HepG2 (cell line): ENCODE data around the gene CDC123. TPM values are rescaled to one million over a fixed set of nuclear protein-coding genes. Genes with fewer than 3 reads are reported as not detected.

ENCODE experiments used
- ARHGAP35 ChIP-seq: sonication (generic); formaldehyde crosslinking; IDR thresholded peaks from 2 replicates; pipeline ENCODE4 v1.9.0; 2022; ENCODE audit warnings: mild to moderate bottlenecking, inconsistent platforms, moderate library complexity, missing genetic modification reagents, borderline replicate concordance
- ATM ChIP-seq: fragments of 450-650 bp; IDR thresholded peaks from 2 replicates; pipeline ENCODE4 v1.7.1; 2017; ENCODE audit warnings: mild to moderate bottlenecking, borderline replicate concordance
- CHCHD3 ChIP-seq: sonication (generic); formaldehyde crosslinking; IDR thresholded peaks from 2 replicates; pipeline ENCODE4 v1.8.0; 2022; ENCODE audit warnings: mild to moderate bottlenecking, missing genetic modification reagents, moderate library complexity
- GPBP1L1 ChIP-seq: sonication (generic); formaldehyde crosslinking; IDR thresholded peaks from 2 replicates; pipeline ENCODE4 v1.5.0; 2020; ENCODE audit warnings: mild to moderate bottlenecking, missing genetic modification reagents
- KAT7 ChIP-seq: IDR thresholded peaks from 2 replicates; pipeline ENCODE4 v1.6.1; 2018; ENCODE audit warnings: borderline replicate concordance, missing compliant biosample characterization
- LCORL ChIP-seq, 2 experiments: fragments of 450-650 bp in 1 of 2; sonication (generic) in 1 of 2; formaldehyde crosslinking in 1 of 2; IDR thresholded peaks; 2 replicates each; pipeline versions ENCODE4 v1.5.0 to v1.6.1; 2017 to 2020; ENCODE audit warnings: antibody characterized with exemption in 1 of 2, missing genetic modification reagents in 1 of 2
- MATR3 ChIP-seq: sonication (generic); formaldehyde crosslinking; IDR thresholded peaks from 2 replicates; pipeline ENCODE4 v1.4.0; 2020; ENCODE audit warnings: missing genetic modification reagents
- RARG ChIP-seq: sonication (generic); formaldehyde crosslinking; IDR thresholded peaks from 2 replicates; pipeline ENCODE4 v1.4.0; 2020; ENCODE audit warnings: low read depth, mild to moderate bottlenecking, missing genetic modification reagents
- TOPORS ChIP-seq: sonication (generic); formaldehyde crosslinking; IDR thresholded peaks from 2 replicates; pipeline ENCODE4 v1.8.0; 2023; ENCODE audit warnings: mild to moderate bottlenecking, missing genetic modification reagents
- ZBTB34 ChIP-seq: sonication (generic); formaldehyde crosslinking; IDR thresholded peaks from 2 replicates; pipeline ENCODE4 v1.8.0; 2022; ENCODE audit warnings: mild to moderate bottlenecking, missing genetic modification reagents
- ZBTB7B ChIP-seq: sonication (generic); formaldehyde crosslinking; IDR thresholded peaks from 2 replicates; pipeline ENCODE4 v1.4.0; 2020; ENCODE audit warnings: missing genetic modification reagents
- ZIK1 ChIP-seq: sonication (generic); formaldehyde crosslinking; IDR thresholded peaks from 2 replicates; pipeline ENCODE4 v1.5.0; 2020; ENCODE audit warnings: mild to moderate bottlenecking, low read depth, missing genetic modification reagents, borderline replicate concordance
- ZMYM3 ChIP-seq: sonication (generic); formaldehyde crosslinking; IDR thresholded peaks from 2 replicates; pipeline ENCODE4 v1.5.1; 2020; ENCODE audit warnings: mild to moderate bottlenecking, missing genetic modification reagents
- ZNF143 ChIP-seq: sonication (generic); formaldehyde crosslinking; IDR thresholded peaks from 2 replicates; pipeline ENCODE4 v1.4.0; 2020; ENCODE audit warnings: missing genetic modification reagents
- ZNF234 ChIP-seq: sonication (generic); formaldehyde crosslinking; conservative IDR thresholded peaks from 2 replicates; pipeline ENCODE4 v1.5.1; 2020; ENCODE audit warnings: mild to moderate bottlenecking, missing genetic modification reagents
- ZNF33A ChIP-seq: sonication (generic); formaldehyde crosslinking; IDR thresholded peaks from 2 replicates; pipeline ENCODE4 v1.5.1; 2020; ENCODE audit warnings: missing genetic modification reagents, mild to moderate bottlenecking, moderate library complexity, borderline replicate concordance
- ZNF558 ChIP-seq: sonication (generic); formaldehyde crosslinking; IDR thresholded peaks from 2 replicates; pipeline ENCODE4 v1.9.0; 2022; ENCODE audit warnings: mild to moderate bottlenecking, missing genetic modification reagents, borderline replicate concordance
- ZNF768 ChIP-seq: sonication (generic); formaldehyde crosslinking; IDR thresholded peaks from 2 replicates; pipeline ENCODE4 v1.4.0; 2020; ENCODE audit warnings: missing genetic modification reagents
- ZSCAN20 ChIP-seq: sonication (generic); formaldehyde crosslinking; IDR thresholded peaks from 2 replicates; pipeline ENCODE4 v1.4.0; 2020; ENCODE audit warnings: missing genetic modification reagents, mild to moderate bottlenecking, borderline replicate concordance
- polyA plus RNA-seq, 8 experiments: library from polyadenylated mRNA; depleted of rRNA in 3 of 8; stranded (reverse) in 7 of 8; unstranded in 1 of 8; fragments of >200 nt; fragmentation: Illumina TruSeq in 4 of 8; extraction: Trizol in 4 of 8; gene quantifications; 2 replicates each; pipeline versions ENCODE4 v1.2.1 to v1.2.3, GENCODE V29; 2011 to 2016; ENCODE audit warnings: low read depth in 4 of 8, missing spikeins in 1 of 8, mixed read lengths in 1 of 8; ENCODE audit not compliant: insufficient read depth in 1 of 8
- total RNA-seq, 5 experiments: library from RNA; depleted of rRNA; stranded (reverse); fragments of >200 nt; fragmentation: Illumina TruSeq; extraction: Trizol; gene quantifications; 2 replicates each; pipeline ENCODE4 v1.2.3, GENCODE V29; 2016; ENCODE audit warnings: low read depth in 1 of 5
- TF ChIP-seq, protein P1 (sequence below): sonication (generic); formaldehyde crosslinking; IDR thresholded peaks from 2 replicates; pipeline ENCODE4 v1.9.0; 2021; ENCODE audit warnings: missing genetic modification reagents, mild to moderate bottlenecking, borderline replicate concordance
- TF ChIP-seq, protein P2 (sequence below): sonication (generic); formaldehyde crosslinking; conservative IDR thresholded peaks from 2 replicates; pipeline ENCODE4 v1.4.0; 2020; ENCODE audit warnings: missing genetic modification reagents

The CDC123 gene
- total and polyA plus RNA-seq, 2 of the 13 experiments (the other 11 are each of a cell fraction or from before 2014, with no cell fraction given), result 63.3 to 153 TPM

GRCh38 chr10:12195603-12196506 is at the start of gene CDC123, which contains the start of gene NUDT5 (continued):
- no peak for TF ChIP-seq ZSCAN20
- TF ChIP-seq CHCHD3 (CRISPR knock-in tag), result 0 out of 2 replicates have a peak, but pooled peaks have one; percentile 43
- peak; percentile 29; the same call in 1 of the 2 replicates for TF ChIP-seq ZMYM3 (CRISPR knock-in tag)
- 0 out of 2 replicates have a peak, but pooled peaks have one; percentile 29 for TF ChIP-seq ZNF234 (CRISPR knock-in tag)
- peak; percentile 30; the same call in 1 of the 2 replicates for TF ChIP-seq ZNF143 (CRISPR knock-in tag)
- no peak for TF ChIP-seq ATM
- TF ChIP-seq RARG (CRISPR knock-in tag), result no peak
- no peak for TF ChIP-seq ZIK1 (CRISPR knock-in tag)
- TF ChIP-seq ZNF558, result peak; percentile 88; the same call in 1 of the 2 replicates
- TF ChIP-seq ZBTB34 (CRISPR knock-in tag), result peak; percentile 30; the same call in 1 of the 2 replicates
- no peak for TF ChIP-seq GPBP1L1 (CRISPR knock-in tag)
- TF ChIP-seq, protein P1, sequence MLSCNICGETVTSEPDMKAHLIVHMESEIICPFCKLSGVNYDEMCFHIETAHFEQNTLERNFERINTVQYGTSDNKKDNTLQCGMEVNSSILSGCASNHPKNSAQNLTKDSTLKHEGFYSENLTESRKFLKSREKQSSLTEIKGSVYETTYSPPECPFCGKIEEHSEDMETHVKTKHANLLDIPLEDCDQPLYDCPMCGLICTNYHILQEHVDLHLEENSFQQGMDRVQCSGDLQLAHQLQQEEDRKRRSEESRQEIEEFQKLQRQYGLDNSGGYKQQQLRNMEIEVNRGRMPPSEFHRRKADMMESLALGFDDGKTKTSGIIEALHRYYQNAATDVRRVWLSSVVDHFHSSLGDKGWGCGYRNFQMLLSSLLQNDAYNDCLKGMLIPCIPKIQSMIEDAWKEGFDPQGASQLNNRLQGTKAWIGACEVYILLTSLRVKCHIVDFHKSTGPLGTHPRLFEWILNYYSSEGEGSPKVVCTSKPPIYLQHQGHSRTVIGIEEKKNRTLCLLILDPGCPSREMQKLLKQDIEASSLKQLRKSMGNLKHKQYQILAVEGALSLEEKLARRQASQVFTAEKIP (CRISPR knock-in tag), result no peak
- TF ChIP-seq ZBTB7B (CRISPR knock-in tag), result peak; percentile 45; the same call in 1 of the 2 replicates
- peak; percentile 36; the same call in 1 of the 2 replicates for TF ChIP-seq ARHGAP35
- TF ChIP-seq MATR3, result no peak
- no peak; the same call in 1 of the 2 replicates for TF ChIP-seq LCORL (IDR thresholded peaks at IDR 0.05)
- 0 out of 2 replicates have a peak, but pooled peaks have one; percentile 9 for TF ChIP-seq LCORL (CRISPR knock-in tag; IDR thresholded peaks at IDR 0.05)
- TF ChIP-seq ZNF33A (CRISPR knock-in tag), result no peak
- TF ChIP-seq TOPORS, result no peak
- peak; percentile 57; the same call in 1 of the 2 replicates for TF ChIP-seq ZNF768
- TF ChIP-seq, protein P2, sequence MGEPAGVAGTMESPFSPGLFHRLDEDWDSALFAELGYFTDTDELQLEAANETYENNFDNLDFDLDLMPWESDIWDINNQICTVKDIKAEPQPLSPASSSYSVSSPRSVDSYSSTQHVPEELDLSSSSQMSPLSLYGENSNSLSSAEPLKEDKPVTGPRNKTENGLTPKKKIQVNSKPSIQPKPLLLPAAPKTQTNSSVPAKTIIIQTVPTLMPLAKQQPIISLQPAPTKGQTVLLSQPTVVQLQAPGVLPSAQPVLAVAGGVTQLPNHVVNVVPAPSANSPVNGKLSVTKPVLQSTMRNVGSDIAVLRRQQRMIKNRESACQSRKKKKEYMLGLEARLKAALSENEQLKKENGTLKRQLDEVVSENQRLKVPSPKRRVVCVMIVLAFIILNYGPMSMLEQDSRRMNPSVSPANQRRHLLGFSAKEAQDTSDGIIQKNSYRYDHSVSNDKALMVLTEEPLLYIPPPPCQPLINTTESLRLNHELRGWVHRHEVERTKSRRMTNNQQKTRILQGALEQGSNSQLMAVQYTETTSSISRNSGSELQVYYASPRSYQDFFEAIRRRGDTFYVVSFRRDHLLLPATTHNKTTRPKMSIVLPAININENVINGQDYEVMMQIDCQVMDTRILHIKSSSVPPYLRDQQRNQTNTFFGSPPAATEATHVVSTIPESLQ, result 0 out of 2 replicates have a peak, but pooled peaks have one; percentile 21
- TF ChIP-seq KAT7 (CRISPR knock-in tag), result peak; percentile 41; the same call in 1 of the 2 replicates
